ENCODE measurements around the gene UQCC5.
A peak's percentile ranks its signal among the peaks of the same experiment; 100 is the strongest.

UQCC5 gene

GRCh38 chr3:52504977-52505376 lies 31.4 kb upstream of the UQCC5 start:
- no peak for DNase-seq (ENCODE audit: low spot score)

GRCh38 chr3:52506266-52506966 lies 30.0 kb upstream of the UQCC5 start:
- DNase-seq (ENCODE audit: low spot score), result no peak

GRCh38 chr3:52507359-52507758 lies 29.0 kb upstream of the UQCC5 start:
- peak; percentile 33 for DNase-seq (ENCODE audit: low spot score)

GRCh38 chr3:52509753-52510328 lies 26.6 kb upstream of the UQCC5 start:
- DNase-seq (ENCODE audit: low spot score), result no peak

- no peak for DNase-seq (ENCODE audit: low spot score)
Observed at GRCh38 chr3:52511509-52511908, 24.9 kb upstream of the UQCC5 start.

- DNase-seq (ENCODE audit: low spot score), result no peak
Observed at GRCh38 chr3:52512105-52512504, 24.3 kb upstream of the UQCC5 start.

- DNase-seq (ENCODE audit: low spot score), result no peak
Observed at GRCh38 chr3:52512727-52513126, 23.7 kb upstream of the UQCC5 start.

- no peak for DNase-seq (ENCODE audit: low spot score)
Observed at GRCh38 chr3:52513281-52513680, 23.1 kb upstream of the UQCC5 start.

- DNase-seq (ENCODE audit: low spot score), result no peak
Observed at GRCh38 chr3:52514576-52514975, 21.8 kb upstream of the UQCC5 start.

GRCh38 chr3:52515192-52515591 lies 21.2 kb upstream of the UQCC5 start:
- no peak for DNase-seq (ENCODE audit: low spot score)

GRCh38 chr3:52516509-52517195 lies 19.8 kb upstream of the UQCC5 start:
- no peak for DNase-seq (ENCODE audit: low spot score)

- DNase-seq (ENCODE audit: low spot score), result no peak
Observed at GRCh38 chr3:52517796-52518722, 18.3 kb upstream of the UQCC5 start.

GRCh38 chr3:52518723-52519444 lies 17.5 kb upstream of the UQCC5 start:
- peak; percentile 70 for DNase-seq (ENCODE audit: low spot score)

- DNase-seq (ENCODE audit: low spot score), result no peak
Observed at GRCh38 chr3:52519445-52520140, 16.8 kb upstream of the UQCC5 start.

- no peak for DNase-seq (ENCODE audit: low spot score)
Observed at GRCh38 chr3:52520141-52520667, 16.2 kb upstream of the UQCC5 start.

GRCh38 chr3:52520716-52521487 lies 15.5 kb upstream of the UQCC5 start:
- no peak for DNase-seq (ENCODE audit: low spot score)

GRCh38 chr3:52521488-52521824 lies 14.9 kb upstream of the UQCC5 start:
- no peak for DNase-seq (ENCODE audit: low spot score)

- no peak for DNase-seq (ENCODE audit: low spot score)
Observed at GRCh38 chr3:52521881-52522650, 14.3 kb upstream of the UQCC5 start.

- DNase-seq (ENCODE audit: low spot score), result no peak
Observed at GRCh38 chr3:52522651-52523251, 13.7 kb upstream of the UQCC5 start.

Measured in AG20443 (cell line).